Uterus (tissue), 4 donors: ENCODE results near the gene HMG20A. TPM values are rescaled to one million over a fixed set of nuclear protein-coding genes. Genes with fewer than 3 reads are reported as not detected.
A peak's percentile ranks its signal among the peaks of the same experiment; 100 is the strongest.

Experiments
- DNase-seq, 2 donors: peaks; one replicate each; pipeline ENCODE4 v3.0.0-alpha.2; 2019 to 2020
- H3K27ac ChIP-seq, 2 donors: fragments of 200-600 bp; sonication (generic); 1 replicate in 1 of 2; 2 replicates in 1 of 2; pipeline ENCODE4 v1.5.1; 2016 to 2018
- H3K27me3 ChIP-seq, 2 donors: fragments of 200-600 bp; sonication (generic); one replicate each; pipeline ENCODE4 v1.5.1; 2018 to 2019; ENCODE audit warnings: control low read depth in 1 of 2
- H3K36me3 ChIP-seq, 2 donors: fragments of 200-600 bp; sonication (generic); one replicate each; pipeline ENCODE4 v1.5.1; 2019; ENCODE audit warnings: control low read depth in 1 of 2
- H3K4me1 ChIP-seq, 2 donors: fragments of 200-600 bp; sonication (generic); one replicate each; pipeline ENCODE4 v1.5.1; 2018 to 2019; ENCODE audit warnings: control low read depth in 1 of 2
- H3K4me3 ChIP-seq, 2 donors: fragments of 200-600 bp; sonication (generic); 1 replicate in 1 of 2; 2 replicates in 1 of 2; pipeline ENCODE4 v1.5.1; 2018 to 2019; ENCODE audit warnings: mild to moderate bottlenecking in 1 of 2
- H3K9me3 ChIP-seq, 2 donors: fragments of 200-600 bp; sonication (generic); one replicate each; pipeline ENCODE4 v1.5.1; 2019; ENCODE audit warnings: control low read depth in 1 of 2
- CTCF ChIP-seq, 4 experiments: fragments of 200-600 bp in 2 of 4; fragments of 450-650 bp in 2 of 4; sonication (generic) in 2 of 4; IDR thresholded peaks; one replicate each; pipeline ENCODE4 v1.5.1; 2016 to 2019; ENCODE audit warnings: antibody characterized with exemption in 4 of 4, mild to moderate bottlenecking in 2 of 4, moderate library complexity in 1 of 4
- POLR2A ChIP-seq, 2 donors: fragments of 450-650 bp; IDR thresholded peaks; one replicate each; pipeline ENCODE4 v1.6.1; 2016; ENCODE audit warnings: antibody characterized with exemption in 2 of 2, mild to moderate bottlenecking in 1 of 2, moderate library complexity in 1 of 2
- intact Hi-C: fragments of 100-400 bp; cut with DNase I; formaldehyde crosslinking; loops from one replicate; pipeline ENCODE4 v1.15.1; 2023; ENCODE audit warnings: low total_unique reads
- total RNA-seq, 4 donors: library from RNA; depleted of rRNA in 3 of 4; stranded (reverse); fragments of >200 nt in 3 of 4; gene quantifications; one replicate each; pipeline versions ENCODE4 v1.1.0 to v1.2.4, GENCODE V29; 2014 to 2023
- donor health status: DM: yes; HTN: yes; CAD: no.

Gene HMG20A
- total RNA-seq, 4 donors from 2014 or later, result 10.5 to 59.5 (median 28.4) TPM

DNA sequence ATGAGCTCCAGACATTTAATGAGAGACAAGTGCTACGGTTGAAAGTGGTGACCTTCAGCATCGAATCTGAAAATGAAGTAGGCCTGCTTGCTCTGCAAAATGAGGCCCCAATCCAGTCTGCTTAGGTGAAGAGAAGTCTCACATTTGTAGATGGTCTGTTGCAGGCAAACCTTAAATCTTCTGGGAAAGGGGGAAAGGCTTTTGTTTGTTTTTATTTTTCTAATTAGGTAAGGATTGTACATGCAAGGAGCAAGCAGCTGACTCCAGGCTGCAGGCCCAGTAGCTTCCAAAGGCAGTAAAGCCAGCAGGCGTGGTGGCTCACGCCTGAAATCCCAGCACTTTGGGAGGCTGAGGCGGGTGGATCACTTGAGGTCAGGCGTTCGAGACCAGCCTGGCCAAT is 74.3 kb downstream of the HMG20A start:
- TF ChIP-seq CTCF (IDR thresholded peaks at IDR 0.05) (no peak), POLR2A (IDR thresholded peaks at IDR 0.05) (no peak)
- peaks cover 5 to 13% of the 10 kb centered on the region in 2 donors for H3K4me1 ChIP-seq
- intact Hi-C loops, result loop anchor here (10.0 kb wide), 1 partner anchor 380 kb away; no protein-coding TSS in a partner anchor

DNA sequence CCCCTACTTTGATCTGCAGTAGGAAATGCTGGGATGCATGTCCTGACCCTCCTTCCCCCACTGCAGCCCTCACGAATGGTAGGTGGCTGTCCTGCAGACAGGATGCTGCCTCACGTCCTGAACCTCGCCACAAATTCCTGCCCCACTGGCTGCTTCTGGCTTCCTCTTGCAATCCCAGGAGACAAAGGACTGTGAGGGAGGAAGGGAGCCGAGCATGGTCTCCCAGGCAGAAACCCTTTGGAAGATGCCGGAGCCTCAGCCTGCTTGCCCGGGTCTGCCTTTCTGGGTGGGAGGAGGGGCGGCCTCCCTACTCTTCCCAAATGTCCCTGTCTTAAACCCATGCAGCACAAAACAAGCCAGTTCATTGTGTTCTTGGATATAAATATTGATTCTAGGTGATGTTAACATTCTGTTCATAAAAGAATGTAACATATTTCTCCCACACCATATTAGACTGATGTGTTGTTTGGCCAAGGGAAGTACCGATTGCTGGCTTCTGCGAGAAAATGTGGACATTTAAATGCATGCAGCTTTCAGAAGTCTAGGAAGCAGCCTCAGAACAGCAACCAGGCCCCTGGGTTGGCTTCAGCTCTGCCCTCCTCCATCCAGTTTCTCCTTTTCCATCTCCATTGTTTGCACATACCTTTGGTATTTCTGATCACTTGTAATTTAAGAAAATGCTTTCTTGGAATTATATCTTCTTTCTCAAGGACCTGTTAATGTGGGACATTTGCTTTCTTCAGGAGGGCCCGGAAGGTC is 75.3 kb downstream of the HMG20A start:
- no peak for DNase-seq
- TF ChIP-seq POLR2A (IDR thresholded peaks at IDR 0.05) (no peak), CTCF (IDR thresholded peaks at IDR 0.05) (no peak)
- Histone ChIP-seq H3K4me3 (no peak overlapping the region), H3K27ac (peak overlapping the region; percentile 69 to 84), H3K4me1 (peaks cover 5 to 13% of the 10 kb centered on the region in 2 donors), H3K27me3 (no peaks in the 10 kb centered on the region), H3K9me3 (no peaks in the 10 kb centered on the region), H3K36me3 (no peaks in the 10 kb centered on the region)
- intact Hi-C loops, result loop anchor here (10.0 kb wide), 1 partner anchor 381 kb away; no protein-coding TSS in a partner anchor

More for the DNA sequence above, 74.3 kb downstream of the HMG20A start:
- Histone ChIP-seq H3K27me3 (no peaks in the 10 kb centered on the region), H3K4me3 (no peak overlapping the region), H3K9me3 (no peaks in the 10 kb centered on the region), H3K27ac (peak overlapping the region in 1 of 2 donors; percentile 84), H3K36me3 (no peaks in the 10 kb centered on the region)
- no peak for DNase-seq

DNA sequence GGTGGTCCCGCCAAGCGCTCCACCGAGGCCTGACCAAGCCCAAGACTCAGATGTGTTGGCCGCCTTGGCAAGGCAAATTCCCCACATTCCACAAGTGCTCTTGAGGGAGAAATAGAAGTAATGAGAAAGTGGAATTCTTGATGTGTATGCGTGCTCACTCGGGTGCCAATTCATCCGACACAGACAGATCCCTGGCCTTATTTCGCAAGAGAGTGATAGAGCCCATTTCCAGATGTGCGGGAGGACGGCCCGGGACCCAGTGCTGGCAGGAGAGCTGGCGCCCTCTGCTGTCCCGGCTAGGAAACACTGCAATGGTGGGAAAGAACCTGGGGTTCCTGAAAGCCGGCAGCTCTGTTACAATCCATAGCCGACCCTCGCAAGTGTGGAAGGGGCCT is 76.0 kb downstream of the HMG20A start:
- Histone ChIP-seq H3K27me3 (no peaks in the 10 kb centered on the region), H3K27ac (peak overlapping the region; percentile 78 to 84), H3K9me3 (no peaks in the 10 kb centered on the region), H3K4me3 (no peak overlapping the region), H3K4me1 (peaks cover 5 to 13% of the 10 kb centered on the region in 2 donors), H3K36me3 (no peaks in the 10 kb centered on the region)
- intact Hi-C loops, result loop anchor here (10.0 kb wide), 1 partner anchor 382 kb away; no protein-coding TSS in a partner anchor
- TF ChIP-seq POLR2A (IDR thresholded peaks at IDR 0.05) (no peak), CTCF (IDR thresholded peaks at IDR 0.05) (peak; percentile 76 to 91 (median 88))
- DNase-seq, result peak; percentile 89

GRCh38 chr15:77497110-77497737 is 76.5 kb downstream of the HMG20A start:
- peak in 1 of 2 donors; percentile 43 for DNase-seq
- no peaks in the 10 kb centered on the region for H3K27me3 ChIP-seq
- peak overlapping the region; percentile 78 to 84 for H3K27ac ChIP-seq
- H3K9me3 ChIP-seq, result no peaks in the 10 kb centered on the region
- peaks cover 5 to 13% of the 10 kb centered on the region in 2 donors for H3K4me1 ChIP-seq
- H3K36me3 ChIP-seq, result no peaks in the 10 kb centered on the region
- no peak overlapping the region for H3K4me3 ChIP-seq
- TF ChIP-seq POLR2A (IDR thresholded peaks at IDR 0.05) (no peak), CTCF (IDR thresholded peaks at IDR 0.05) (no peak)
- intact Hi-C loops, result loop anchor here (10.0 kb wide), 1 partner anchor 382 kb away; no protein-coding TSS in a partner anchor

- peak; percentile 37 to 44 for DNase-seq
- H3K36me3 ChIP-seq, result no peaks in the 10 kb centered on the region
- TF ChIP-seq POLR2A (IDR thresholded peaks at IDR 0.05) (no peak), CTCF (IDR thresholded peaks at IDR 0.05) (no peak)
- no peaks in the 10 kb centered on the region for H3K27me3 ChIP-seq
- intact Hi-C loops, result loop anchor here (10.0 kb wide), 1 partner anchor 383 kb away; no protein-coding TSS in a partner anchor
- no peak overlapping the region for H3K4me3 ChIP-seq
- no peaks in the 10 kb centered on the region for H3K9me3 ChIP-seq
- peaks cover 5 to 13% of the 10 kb centered on the region in 2 donors for H3K4me1 ChIP-seq
- peak overlapping the region; percentile 78 to 84 for H3K27ac ChIP-seq
These were observed 77.3 kb downstream of the HMG20A start for GRCh38 chr15:77497942-77498361.
